ENCODE measurements around the gene DCUN1D2.

GRCh38 chr13:113486698-113487097 is 3.8 kb downstream of the DCUN1D2 start:
- no peak for TF ChIP-seq CTCF (IDR thresholded peaks at IDR 0.05 in 4 of 5, conservative IDR thresholded peaks at IDR 0.05 in 1 of 5)
- no peak for TF ChIP-seq POLR2A (IDR thresholded peaks at IDR 0.05)
